GM18861 (cell line): ENCODE results near the gene SSTR3.
A peak's percentile ranks its signal among the peaks of the same experiment; 100 is the strongest.

Source experiments
- ATAC-seq: cut with Tn5 transposase; IDR thresholded peaks from one replicate; pipeline ENCODE4 v1.9.1; 2021; ENCODE audit not compliant: unreplicated experiment

SSTR3 gene

GRCh38 chr22:37229012-37229804 lies 16.9 kb upstream of the SSTR3 start:
- ATAC-seq, result no peak

- ATAC-seq, result no peak
These were observed 16.1 kb upstream of the SSTR3 start for GRCh38 chr22:37228106-37229011.

GRCh38 chr22:37226514-37226913 lies 14.2 kb upstream of the SSTR3 start:
- ATAC-seq, result no peak

- ATAC-seq, result no peak
These were observed 13.8 kb upstream of the SSTR3 start for GRCh38 chr22:37226087-37226486.

- no peak for ATAC-seq
These were observed 13.2 kb upstream of the SSTR3 start for GRCh38 chr22:37225481-37225880.

- no peak for ATAC-seq
These were observed 12.6 kb upstream of the SSTR3 start for GRCh38 chr22:37224757-37225420.

GRCh38 chr22:37223965-37224551 lies 11.8 kb upstream of the SSTR3 start:
- no peak for ATAC-seq

- ATAC-seq, result no peak
These were observed 10.2 kb upstream of the SSTR3 start for GRCh38 chr22:37222440-37222971.

GRCh38 chr22:37221424-37222333 lies 9.4 kb upstream of the SSTR3 start:
- ATAC-seq, result no peak

- ATAC-seq, result no peak
These were observed 8.3 kb upstream of the SSTR3 start for GRCh38 chr22:37220543-37220981.

- peak; percentile 9 for ATAC-seq
These were observed 7.3 kb upstream of the SSTR3 start for GRCh38 chr22:37219533-37219932.

- peak; percentile 81 for ATAC-seq
These were observed 6.6 kb upstream of the SSTR3 start for GRCh38 chr22:37218771-37219411.

- ATAC-seq, result peak; percentile 4
These were observed 6.1 kb upstream of the SSTR3 start for GRCh38 chr22:37218399-37218770.

- ATAC-seq, result no peak
These were observed 3.6 kb upstream of the SSTR3 start for GRCh38 chr22:37215890-37216289.

GRCh38 chr22:37214731-37215030 lies 2.4 kb upstream of the SSTR3 start:
- ATAC-seq, result no peak

GRCh38 chr22:37213941-37214730 lies 1.9 kb upstream of the SSTR3 start:
- no peak for ATAC-seq

GRCh38 chr22:37213218-37213855 lies 1.1 kb upstream of the SSTR3 start:
- no peak for ATAC-seq

GRCh38 chr22:37211866-37212173 lies 457 bp downstream of the SSTR3 start:
- no peak for ATAC-seq
